HEK293 (cell line): ENCODE data around the gene ATP7A.

Source experiments
- CTCF ChIA-PET: fragments of 350-600 bp; formaldehyde crosslinking; extraction: SDS; loops from one replicate; lab custom pipeline; 2021; ENCODE audit warnings: antibody characterized with exemption; lab: Yijun Ruan, JAX
- POLR2A ChIA-PET: fragments of 300-600 bp; formaldehyde crosslinking; extraction: SDS; loops from one replicate; lab custom pipeline; 2020; ENCODE audit warnings: antibody characterized with exemption, inconsistent platforms; lab: Yijun Ruan, JAX
- H3K27ac ChIP-seq: fragments of 200-500 bp; sonication (Bioruptor generic); 2 replicates; pipeline ENCODE4 v1.5.1; 2014; ENCODE audit warnings: low read depth, low read length, control low read depth, inconsistent platforms; ENCODE audit errors: extremely low read depth
- H3K36me3 ChIP-seq, 2 experiments: fragments of 200-500 bp in 1 of 2; sonication (Bioruptor generic) in 1 of 2; 1 replicate in 1 of 2; 2 replicates in 1 of 2; pipeline ENCODE4 v1.5.1; 2014 to 2017; ENCODE audit warnings: inconsistent platforms in 2 of 2, low read length in 2 of 2; ENCODE audit not compliant: control insufficient read depth in 2 of 2, insufficient read depth in 1 of 2
- H3K4me1 ChIP-seq: fragments of 200-500 bp; sonication (Bioruptor generic); 2 replicates; pipeline ENCODE4 v1.5.1; 2014; ENCODE audit warnings: mild to moderate bottlenecking, low read length, inconsistent platforms; ENCODE audit not compliant: control insufficient read depth, insufficient read depth
- H3K4me3 ChIP-seq: 2 replicates; pipeline ENCODE4 v1.5.1; 2011; ENCODE audit warnings: low read depth, mild to moderate bottlenecking, control low read depth, low read length, moderate library complexity
- H3K9me3 ChIP-seq: fragments of 200-500 bp; sonication (Bioruptor generic); 2 replicates; pipeline ENCODE4 v1.5.1; 2014; ENCODE audit warnings: low read depth, low read length, inconsistent platforms; ENCODE audit not compliant: control insufficient read depth, insufficient read depth
- ATF2 ChIP-seq: fragments of 450-650 bp; formaldehyde crosslinking; IDR thresholded peaks from 2 replicates; pipeline ENCODE4 v1.5.1; 2016; ENCODE audit warnings: missing biosample characterization, missing genetic modification characterization, low read depth
- BCL11A ChIP-seq: fragments of 450-650 bp; formaldehyde crosslinking; IDR thresholded peaks from 2 replicates; pipeline ENCODE4 v1.5.1; 2016; ENCODE audit warnings: low read depth, missing biosample characterization, missing genetic modification characterization
- KLF8 ChIP-seq: fragments of 450-650 bp; formaldehyde crosslinking; IDR thresholded peaks from 2 replicates; pipeline ENCODE4 v1.5.1; 2016; ENCODE audit warnings: missing biosample characterization, missing genetic modification characterization
- OVOL3 ChIP-seq: fragments of 450-650 bp; formaldehyde crosslinking; IDR thresholded peaks from 2 replicates; pipeline ENCODE4 v1.5.1; 2016; ENCODE audit warnings: missing biosample characterization, missing genetic modification characterization
- RBAK ChIP-seq: fragments of 450-650 bp; formaldehyde crosslinking; IDR thresholded peaks from 2 replicates; pipeline ENCODE4 v1.5.1; 2016; ENCODE audit warnings: missing biosample characterization, missing genetic modification characterization
- SCRT2 ChIP-seq: fragments of 450-650 bp; formaldehyde crosslinking; IDR thresholded peaks from 2 replicates; pipeline ENCODE4 v1.5.1; 2016; ENCODE audit warnings: missing biosample characterization, missing genetic modification characterization
- SETDB1 ChIP-seq: IDR thresholded peaks from one replicate; pipeline ENCODE4 v1.6.1; 2017; ENCODE audit warnings: mild to moderate bottlenecking, low read length, moderate library complexity, mixed read lengths; ENCODE audit not compliant: insufficient read length
- SP2 ChIP-seq: fragments of 450-650 bp; formaldehyde crosslinking; IDR thresholded peaks from 2 replicates; pipeline ENCODE4 v1.5.1; 2016; ENCODE audit warnings: missing biosample characterization, missing genetic modification characterization
- SP7 ChIP-seq: fragments of 450-650 bp; formaldehyde crosslinking; IDR thresholded peaks from 2 replicates; pipeline ENCODE4 v1.5.1; 2016; ENCODE audit warnings: missing biosample characterization, missing genetic modification characterization
- TRIM28 ChIP-seq: IDR thresholded peaks from 2 replicates; pipeline ENCODE4 v1.6.1; 2011; ENCODE audit warnings: low read length, control low read depth, borderline replicate concordance
- WT1 ChIP-seq: fragments of 450-650 bp; formaldehyde crosslinking; IDR thresholded peaks from 2 replicates; pipeline ENCODE4 v1.5.1; 2016; ENCODE audit warnings: missing biosample characterization, missing genetic modification characterization
- YY2 ChIP-seq: fragments of 450-650 bp; formaldehyde crosslinking; IDR thresholded peaks from 2 replicates; pipeline ENCODE4 v1.5.1; 2016; ENCODE audit warnings: missing biosample characterization, missing genetic modification characterization
- ZBTB21 ChIP-seq: fragments of 450-650 bp; formaldehyde crosslinking; IDR thresholded peaks from 2 replicates; pipeline ENCODE4 v1.5.1; 2017; ENCODE audit warnings: missing biosample characterization, missing genetic modification characterization
- ZEB2 ChIP-seq: fragments of 450-650 bp; formaldehyde crosslinking; IDR thresholded peaks from 2 replicates; pipeline ENCODE4 v1.5.1; 2016; ENCODE audit warnings: missing biosample characterization, missing genetic modification characterization
- ZNF140 ChIP-seq: fragments of 450-650 bp; formaldehyde crosslinking; IDR thresholded peaks from 2 replicates; pipeline ENCODE4 v1.5.1; 2016; ENCODE audit warnings: missing biosample characterization, missing genetic modification characterization
- ZNF16 ChIP-seq: fragments of 450-650 bp; formaldehyde crosslinking; IDR thresholded peaks from 2 replicates; pipeline ENCODE4 v1.5.1; 2016; ENCODE audit warnings: low read depth, missing biosample characterization, missing genetic modification characterization
- ZNF37A ChIP-seq: fragments of 450-650 bp; IDR thresholded peaks from 2 replicates; pipeline ENCODE4 v1.5.1; 2018; ENCODE audit warnings: missing biosample characterization, missing genetic modification characterization
- ZNF423 ChIP-seq: fragments of 450-650 bp; formaldehyde crosslinking; IDR thresholded peaks from 2 replicates; pipeline ENCODE4 v1.5.1; 2016; ENCODE audit warnings: missing biosample characterization, missing genetic modification characterization
- ZNF433 ChIP-seq: fragments of 450-650 bp; formaldehyde crosslinking; IDR thresholded peaks from 2 replicates; pipeline ENCODE4 v1.5.1; 2016; ENCODE audit warnings: missing biosample characterization, missing genetic modification characterization, low read depth
- ZNF529 ChIP-seq: fragments of 450-650 bp; formaldehyde crosslinking; IDR thresholded peaks from 2 replicates; pipeline ENCODE4 v1.5.1; 2017; ENCODE audit warnings: missing genetic modification characterization, missing biosample characterization; ENCODE audit not compliant: insufficient replicate concordance
- ZNF555 ChIP-seq: fragments of 450-650 bp; formaldehyde crosslinking; conservative IDR thresholded peaks from 2 replicates; pipeline ENCODE4 v1.5.1; 2017; ENCODE audit warnings: missing biosample characterization, mild to moderate bottlenecking, missing genetic modification characterization, inconsistent platforms
- ZNF623 ChIP-seq: fragments of 450-650 bp; formaldehyde crosslinking; IDR thresholded peaks from 2 replicates; pipeline ENCODE4 v1.5.1; 2016; ENCODE audit warnings: missing biosample characterization, missing genetic modification characterization
- ZNF624 ChIP-seq: fragments of 450-650 bp; formaldehyde crosslinking; IDR thresholded peaks from 2 replicates; pipeline ENCODE4 v1.5.1; 2017; ENCODE audit warnings: missing biosample characterization, missing genetic modification characterization
- ZNF654 ChIP-seq: fragments of 450-650 bp; formaldehyde crosslinking; IDR thresholded peaks from 2 replicates; pipeline ENCODE4 v1.5.1; 2016; ENCODE audit warnings: low read depth, missing biosample characterization, missing genetic modification characterization
- ZNF692 ChIP-seq: fragments of 450-650 bp; formaldehyde crosslinking; IDR thresholded peaks from 2 replicates; pipeline ENCODE4 v1.5.1; 2016; ENCODE audit warnings: missing biosample characterization, missing genetic modification characterization
- ZNF704 ChIP-seq: fragments of 450-650 bp; formaldehyde crosslinking; IDR thresholded peaks from 2 replicates; pipeline ENCODE4 v1.5.1; 2016; ENCODE audit warnings: missing biosample characterization, missing genetic modification characterization

The ATP7A gene

GRCh38 chrX:77961063-77961462 lies 50.6 kb downstream of the ATP7A start:
- Histone ChIP-seq H3K27ac (no peak overlapping the region), H3K4me3 (no peak overlapping the region), H3K9me3 (peaks cover 5% of the 10 kb centered on the region), H3K4me1 (no peaks in the 10 kb centered on the region), H3K36me3 (no peaks in the 10 kb centered on the region)
- ChIA-PET CTCF (no interaction called here), POLR2A (no interaction called here)
- no peak for TF ChIP-seq ZNF140
- no peak for TF ChIP-seq ZNF529
- no peak for TF ChIP-seq WT1 (tag by site-specific recombination)
- no peak for TF ChIP-seq SETDB1
- no peak for TF ChIP-seq TRIM28
- TF ChIP-seq ZNF555 (tag by site-specific recombination) = no peak
- TF ChIP-seq ZNF654 (tag by site-specific recombination) = no peak
- TF ChIP-seq ZNF16 (tag by site-specific recombination) = no peak
- no peak for TF ChIP-seq ZEB2
- TF ChIP-seq ZNF624 (tag by site-specific recombination) = no peak
- TF ChIP-seq KLF8 (tag by site-specific recombination) = no peak
- TF ChIP-seq OVOL3 (tag by site-specific recombination) = no peak
- no peak for TF ChIP-seq ZNF423

- H3K36me3 ChIP-seq = no peaks in the 10 kb centered on the region
- peaks cover 5% of the 10 kb centered on the region for H3K9me3 ChIP-seq
- CTCF ChIA-PET = interaction anchor here (1.2 kb wide), 1 partner anchor 10 kb away, joined by 3 read pairs; no protein-coding TSS in a partner anchor
- no peaks in the 10 kb centered on the region for H3K4me1 ChIP-seq
- POLR2A ChIA-PET = interaction anchor here (0.6 kb wide), 1 partner anchor 46 kb away, joined by 4 read pairs; no protein-coding TSS in a partner anchor
- H3K27ac ChIP-seq = no peak overlapping the region
- TF ChIP-seq YY2 (tag by site-specific recombination) (no peak), RBAK (tag by site-specific recombination) (no peak), ZNF692 (tag by site-specific recombination) (no peak), ATF2 (tag by site-specific recombination) (no peak), ZNF704 (tag by site-specific recombination) (no peak), SP2 (tag by site-specific recombination) (no peak), ZNF37A (tag by site-specific recombination) (no peak), SCRT2 (tag by site-specific recombination) (no peak), BCL11A (tag by site-specific recombination) (no peak), SP7 (tag by site-specific recombination) (no peak), ZNF433 (tag by site-specific recombination) (no peak), ZNF623 (tag by site-specific recombination) (no peak), ZBTB21 (tag by site-specific recombination) (no peak)
- H3K4me3 ChIP-seq = no peak overlapping the region
These were observed 51.8 kb downstream of the ATP7A start for GRCh38 chrX:77962068-77962902.
